Measurements from ENCODE around the gene CPM. TPM values are rescaled to one million over a fixed set of nuclear protein-coding genes. Genes with fewer than 3 reads are reported as not detected.
"Not testable (repeated sequence)": the region's sequence is repeated elsewhere in the genome, so short reads cannot be mapped to it uniquely, and the experiment has no call there.

Gene CPM
- total RNA-seq, 2 experiments from 2014 or later = 1.1 to 6.1 TPM

DNA sequence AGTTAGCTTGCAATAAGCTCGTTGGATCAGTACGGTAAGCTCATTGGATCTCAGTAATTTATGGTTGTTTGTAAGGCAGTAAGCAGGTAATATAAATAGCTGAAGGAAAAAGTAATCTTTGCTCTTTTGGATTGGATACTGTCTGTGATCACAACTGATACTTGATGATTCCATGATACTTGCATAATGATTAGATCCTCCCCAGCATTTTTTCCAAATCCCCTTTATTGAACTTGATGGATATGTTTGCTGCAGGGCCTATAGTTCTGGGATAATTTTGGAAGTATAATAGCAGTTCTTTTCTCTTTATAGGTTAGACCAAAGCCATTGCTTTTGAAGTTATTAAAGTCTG is 119.8 kb downstream of the CPM start:
- peaks cover 60% of the 10 kb centered on the region for H3K4me1 Mint-ChIP-seq
- no peak for ATAC-seq

DNA sequence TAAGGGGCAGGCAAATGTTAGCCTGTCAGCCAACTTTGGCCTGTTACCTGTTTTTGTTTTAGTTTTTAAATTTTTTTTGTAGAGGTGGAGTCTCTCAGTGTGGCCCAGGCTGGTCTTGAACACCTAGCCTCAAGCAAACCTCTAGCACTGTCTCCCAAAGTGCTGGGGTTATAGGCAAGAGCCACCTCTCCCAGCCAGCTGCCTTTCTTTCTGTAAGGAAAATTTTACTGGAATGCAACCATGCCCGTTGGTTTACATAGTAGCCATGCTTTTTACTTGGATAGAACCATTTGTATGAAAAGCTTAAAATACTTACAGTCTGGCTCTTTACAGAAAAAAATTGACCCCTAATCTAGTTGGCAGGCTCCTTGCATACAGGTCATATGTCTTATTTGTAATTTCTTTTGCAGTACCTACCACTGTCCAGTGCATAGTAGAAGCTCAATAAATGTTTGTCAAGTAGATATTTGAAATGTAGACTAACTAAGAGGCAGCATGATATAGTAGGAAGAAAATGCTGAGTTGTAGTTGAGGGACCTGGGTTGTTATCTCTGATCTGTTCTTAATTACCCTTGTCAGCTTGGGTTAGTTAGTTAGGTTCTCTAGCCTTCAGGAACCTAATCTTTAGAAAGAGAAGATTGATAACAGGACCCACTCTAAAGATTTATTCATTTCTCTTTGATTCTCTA is 120.3 kb downstream of the CPM start:
- Mint-ChIP-seq H3K4me1 (peaks cover 60% of the 10 kb centered on the region), H3K4me3 (peak overlapping the region; percentile 62), H3K27me3 (no peaks in the 10 kb centered on the region), H3K9me3 (ENCODE audit: low read depth) (no peaks in the 10 kb centered on the region), H3K27ac (peak overlapping the region; percentile 60), H3K36me3 (peaks cover 69% of the 10 kb centered on the region)
- ATAC-seq (no peak), DNase-seq (no peak)
- CTCF ChIA-PET = interaction anchor here (0.9 to 5.9 kb wide), 4 partner anchors 10 to 455 kb away, joined by 3 to 40 read pairs (median 3); partner anchors contain the start of gene SLC35E3

More for the DNA sequence above, 119.8 kb downstream of the CPM start:
- DNase-seq = no peak
- Mint-ChIP-seq H3K9me3 (ENCODE audit: low read depth) (no peaks in the 10 kb centered on the region), H3K27ac (no peak overlapping the region), H3K4me3 (peak overlapping the region; percentile 62), H3K36me3 (peaks cover 68% of the 10 kb centered on the region), H3K27me3 (no peaks in the 10 kb centered on the region)
- CTCF ChIA-PET = interaction anchor here (0.9 to 5.9 kb wide), 4 partner anchors 9 to 455 kb away, joined by 3 to 40 read pairs (median 3); partner anchors contain the start of gene SLC35E3

DNA sequence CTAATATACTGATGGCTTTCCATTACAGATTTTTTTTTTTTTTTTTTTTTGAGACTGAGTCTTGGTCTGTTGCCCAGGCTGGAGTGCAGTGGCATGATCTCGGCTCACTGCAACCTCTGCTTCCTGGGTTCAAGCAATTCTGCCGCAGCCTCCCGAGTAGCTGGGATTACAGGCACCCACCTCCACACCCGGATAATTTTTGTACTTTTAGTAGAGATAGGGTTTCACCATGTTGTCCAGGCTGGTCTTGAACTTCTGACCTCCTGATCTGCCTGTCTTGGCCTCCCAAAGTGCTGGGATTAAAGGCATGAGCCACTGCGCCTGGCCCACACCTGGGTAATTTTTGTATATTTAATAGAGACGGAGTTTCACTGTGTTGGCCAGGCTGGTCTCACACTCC is 121.4 kb downstream of the CPM start:
- peak overlapping the region; percentile 99 for H3K4me3 Mint-ChIP-seq
- H3K27me3 Mint-ChIP-seq; ATAC-seq; DNase-seq; H3K9me3 Mint-ChIP-seq (ENCODE audit: low read depth): not testable (repeated sequence)
- H3K4me1 Mint-ChIP-seq = peaks cover 58% of the 10 kb centered on the region
- CTCF ChIA-PET = interaction anchor here (5.9 kb wide), 1 partner anchor 18 kb away, joined by 40 read pairs; no protein-coding TSS in a partner anchor
- peak overlapping the region; percentile 64 for H3K27ac Mint-ChIP-seq
- H3K36me3 Mint-ChIP-seq = peaks cover 62% of the 10 kb centered on the region

DNA sequence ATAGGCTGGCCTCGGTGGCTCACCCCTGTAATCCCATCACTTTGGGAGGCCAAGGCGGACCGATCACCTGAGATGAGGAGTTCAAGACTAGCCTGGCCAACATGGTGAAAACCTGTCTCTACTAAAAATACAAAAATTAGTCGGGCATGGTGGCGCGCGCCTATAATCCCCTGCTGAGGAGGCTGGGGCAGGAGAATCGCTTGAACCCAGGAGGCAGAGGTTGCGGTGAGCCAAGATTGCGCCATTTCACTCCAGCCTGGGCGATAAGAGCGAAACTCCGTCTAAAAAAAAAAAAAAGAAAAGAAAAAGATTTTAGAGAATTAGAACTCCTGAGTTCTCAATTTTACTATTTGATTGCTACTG is 123.0 kb downstream of the CPM start:
- peak overlapping the region; percentile 99 for H3K4me3 Mint-ChIP-seq
- peak overlapping the region; percentile 76 for H3K27ac Mint-ChIP-seq
- H3K4me1 Mint-ChIP-seq = peaks cover 52% of the 10 kb centered on the region
- peaks cover 53% of the 10 kb centered on the region for H3K36me3 Mint-ChIP-seq
- H3K9me3 Mint-ChIP-seq (ENCODE audit: low read depth); H3K27me3 Mint-ChIP-seq; DNase-seq; CTCF ChIA-PET; ATAC-seq: not testable (repeated sequence)

- no peaks in the 10 kb centered on the region for H3K27me3 Mint-ChIP-seq
- H3K36me3 Mint-ChIP-seq = peaks cover 48% of the 10 kb centered on the region
- peak overlapping the region; percentile 100 for H3K27ac Mint-ChIP-seq
- H3K4me3 Mint-ChIP-seq = peak overlapping the region; percentile 99
- DNase-seq (no peak), ATAC-seq (no peak)
- H3K9me3 Mint-ChIP-seq (ENCODE audit: low read depth) = no peaks in the 10 kb centered on the region
- CTCF ChIA-PET = interaction anchor here (0.8 to 3.3 kb wide), 7 partner anchors 9 to 478 kb away, joined by 3 to 26 read pairs (median 4); partner anchors contain the start of genes MDM1 and SLC35E3
- H3K4me1 Mint-ChIP-seq = peaks cover 46% of the 10 kb centered on the region
These were observed 123.6 kb downstream of the CPM start for GRCh38 chr12:68809190-68810026.

DNA sequence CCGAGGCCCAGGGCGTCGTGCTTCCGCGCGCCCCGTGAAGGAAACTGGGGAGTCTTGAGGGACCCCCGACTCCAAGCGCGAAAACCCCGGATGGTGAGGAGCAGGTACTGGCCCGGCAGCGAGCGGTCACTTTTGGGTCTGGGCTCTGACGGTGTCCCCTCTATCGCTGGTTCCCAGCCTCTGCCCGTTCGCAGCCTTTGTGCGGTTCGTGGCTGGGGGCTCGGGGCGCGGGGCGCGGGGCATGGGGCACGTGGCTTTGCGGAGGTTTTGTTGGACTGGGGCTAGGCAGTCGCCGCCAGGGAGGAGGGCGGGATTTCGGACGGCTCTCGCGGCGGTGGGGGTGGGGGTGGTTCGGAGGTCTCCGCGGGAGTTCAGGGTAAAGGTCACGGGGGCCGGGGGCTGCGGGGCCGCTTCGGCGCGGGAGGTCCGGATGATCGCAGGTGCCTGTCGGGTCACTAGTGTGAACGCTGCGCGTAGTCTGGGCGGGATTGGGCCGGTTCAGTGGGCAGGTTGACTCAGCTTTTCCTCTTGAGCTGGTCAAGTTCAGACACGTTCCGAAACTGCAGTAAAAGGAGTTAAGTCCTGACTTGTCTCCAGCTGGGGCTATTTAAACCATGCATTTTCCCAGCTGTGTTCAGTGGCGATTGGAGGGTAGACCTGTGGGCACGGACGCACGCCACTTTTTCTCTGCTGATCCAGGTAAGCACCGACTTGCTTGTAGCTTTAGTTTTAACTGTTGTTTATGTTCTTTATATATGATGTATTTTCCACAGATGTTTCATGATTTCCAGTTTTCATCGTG is 124.4 kb downstream of the CPM start:
- Mint-ChIP-seq H3K36me3 (peaks cover 44% of the 10 kb centered on the region), H3K4me3 (peak overlapping the region; percentile 99), H3K27ac (peak overlapping the region; percentile 100), H3K4me1 (peaks cover 44% of the 10 kb centered on the region), H3K9me3 (ENCODE audit: low read depth) (no peaks in the 10 kb centered on the region), H3K27me3 (no peaks in the 10 kb centered on the region)
- DNase-seq = peak; percentile 90
- ATAC-seq = peak; percentile 50
- CTCF ChIA-PET = interaction anchor here (0.8 to 3.3 kb wide), 15 partner anchors 8 to 768 kb away, joined by 3 to 26 read pairs (median 4); partner anchors contain the start of genes MDM1 and SLC35E3

- CTCF ChIA-PET = interaction anchor here (0.8 to 3.3 kb wide), 21 partner anchors 9 to 767 kb away, joined by 3 to 26 read pairs (median 4); partner anchors contain the start of genes MDM1 and SLC35E3
- Mint-ChIP-seq H3K4me1 (peaks cover 36% of the 10 kb centered on the region), H3K9me3 (ENCODE audit: low read depth) (no peaks in the 10 kb centered on the region), H3K36me3 (peaks cover 36% of the 10 kb centered on the region), H3K27me3 (no peaks in the 10 kb centered on the region), H3K27ac (peak within 1 kb of the TSS; percentile 100), H3K4me3 (peak within 1 kb of the TSS; percentile 99)
- ATAC-seq = peak; percentile 89
- DNase-seq = peak; percentile 98
These were observed 125.2 kb downstream of the CPM start, which contains the start of gene MDM2 for GRCh38 chr12:68807576-68808387. Gene MDM2 (plus strand): TSS chr12:68808177. CDS start chr12:68808478, 301 bp downstream.

DNA sequence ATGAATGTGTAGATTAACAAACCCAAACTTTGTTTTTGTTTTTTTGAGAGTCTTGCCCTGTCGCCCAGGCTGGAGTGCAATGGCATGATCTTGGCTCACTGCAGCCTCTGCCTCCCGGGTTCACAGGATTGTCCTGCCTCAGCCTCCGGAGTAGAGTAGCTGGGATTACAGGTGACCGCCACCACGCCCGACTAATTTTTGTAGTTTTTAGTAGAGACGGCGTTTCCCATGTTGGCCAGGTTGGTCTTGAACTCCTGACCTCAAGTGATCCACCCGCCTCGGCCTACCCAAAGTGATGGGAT is 125.7 kb downstream of the CPM start:
- DNase-seq; ATAC-seq; H3K9me3 Mint-ChIP-seq (ENCODE audit: low read depth); H3K27me3 Mint-ChIP-seq: not testable (repeated sequence)
- CTCF ChIA-PET = interaction anchor here (0.8 to 3.3 kb wide), 16 partner anchors 10 to 570 kb away, joined by 3 to 26 read pairs (median 4); partner anchors contain the start of gene SLC35E3
- peak overlapping the region; percentile 99 for H3K4me3 Mint-ChIP-seq
- H3K27ac Mint-ChIP-seq = peak overlapping the region; percentile 100
- H3K36me3 Mint-ChIP-seq = peaks cover 32% of the 10 kb centered on the region
- peaks cover 31% of the 10 kb centered on the region for H3K4me1 Mint-ChIP-seq

DNA sequence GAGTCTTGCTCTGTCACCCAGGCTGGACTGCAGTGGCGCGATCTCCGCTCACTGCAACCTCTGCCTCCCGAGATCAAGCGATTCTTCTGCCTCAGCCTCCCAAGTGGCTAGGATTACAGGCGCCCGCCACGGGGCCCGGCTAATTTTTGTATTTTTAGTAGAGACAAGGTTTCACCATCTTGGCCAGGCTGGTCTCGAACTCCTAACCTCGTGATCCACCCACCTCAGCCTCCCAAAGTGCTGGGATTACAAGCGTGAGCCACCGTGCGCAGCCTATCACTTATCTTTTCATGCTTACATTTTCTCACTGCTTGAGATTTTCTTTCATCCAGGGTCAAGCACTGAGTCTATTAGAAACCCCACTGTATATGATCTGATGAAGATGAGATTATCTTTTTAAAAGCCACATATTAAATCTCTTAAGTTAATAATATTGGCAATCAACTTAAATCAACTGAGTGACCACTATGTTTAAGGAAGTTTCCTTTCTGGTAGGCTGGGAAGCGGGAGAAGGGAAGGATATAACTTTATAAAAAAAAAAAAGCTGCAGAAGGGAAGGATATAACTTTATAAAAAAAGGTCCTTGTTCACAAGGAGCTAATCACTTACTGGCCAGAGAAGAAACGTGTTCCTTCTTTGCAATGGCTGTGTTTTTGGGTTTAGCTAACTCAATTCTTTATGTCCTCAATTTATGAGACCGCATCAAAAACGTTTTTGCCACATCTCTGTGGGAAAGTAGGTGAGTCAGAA is 126.3 kb downstream of the CPM start:
- Mint-ChIP-seq H3K4me3 (peak overlapping the region; percentile 99), H3K27ac (peak overlapping the region; percentile 100), H3K9me3 (ENCODE audit: low read depth) (no peaks in the 10 kb centered on the region), H3K36me3 (peaks cover 30% of the 10 kb centered on the region), H3K4me1 (peaks cover 33% of the 10 kb centered on the region), H3K27me3 (no peaks in the 10 kb centered on the region)
- DNase-seq (no peak), ATAC-seq (no peak)
- CTCF ChIA-PET = interaction anchor here (1.3 to 3.3 kb wide), 10 partner anchors 10 to 448 kb away, joined by 3 to 26 read pairs (median 6); partner anchors contain the start of gene SLC35E3

DNA sequence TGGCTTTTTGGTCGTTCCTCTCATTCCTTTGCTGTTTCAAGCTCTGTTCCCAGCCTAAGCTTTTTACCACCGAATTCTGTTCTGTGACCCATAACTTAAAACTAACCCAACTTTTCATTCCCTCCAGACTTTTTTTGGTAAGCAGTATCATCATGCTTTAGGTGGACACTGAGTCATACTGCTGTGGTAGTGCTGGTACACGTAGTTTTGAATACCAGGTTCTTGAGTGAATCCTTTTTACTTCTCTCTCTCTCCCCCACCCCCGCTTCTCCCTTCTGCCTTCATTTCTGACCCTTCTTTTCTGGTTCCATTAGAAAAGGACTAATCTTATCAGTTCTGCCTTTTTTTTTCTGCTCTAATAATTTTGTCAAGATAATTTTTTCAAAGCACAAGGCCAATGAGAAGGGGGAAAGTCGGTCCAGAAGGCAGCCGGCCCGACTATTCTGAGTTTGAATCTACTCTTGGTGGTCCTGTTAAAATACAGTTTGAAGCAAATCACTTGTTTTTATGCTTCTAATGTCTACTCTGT is 127.3 kb downstream of the CPM start:
- Mint-ChIP-seq H3K36me3 (peaks cover 20% of the 10 kb centered on the region), H3K27me3 (no peaks in the 10 kb centered on the region), H3K4me1 (peaks cover 25% of the 10 kb centered on the region), H3K4me3 (no peak overlapping the region), H3K9me3 (ENCODE audit: low read depth) (no peaks in the 10 kb centered on the region), H3K27ac (peak overlapping the region; percentile 100)
- ATAC-seq (no peak), DNase-seq (no peak)
- CTCF ChIA-PET = interaction anchor here (0.8 kb wide), 1 partner anchor 25 kb away, joined by 3 read pairs; no protein-coding TSS in a partner anchor

Measured in activated CD8-positive, alpha-beta memory T cell treated with anti-CD3 and anti-CD28 coated beads, Interleukin-2, amount 10 ng/mL, durations not matched to agents 7 days and 5 days (primary cell).